Effector memory CD8-positive, alpha-beta T cell (primary cell): Measurements from ENCODE around the gene NMS.
A peak's percentile ranks its signal among the peaks of the same experiment; 100 is the strongest.

ENCODE experiments used
- ATAC-seq: fragments of 150-1000 bp; cut with Tn5 transposase; replicated peaks from 2 replicates; pipeline ENCODE4 v1.10.0; 2021; ENCODE audit warnings: mild to moderate bottlenecking, moderate library complexity
- DNase-seq, 3 experiments: peaks; one replicate each; pipeline ENCODE4 v3.0.0; 2021
- H3K27ac Mint-ChIP-seq, 2 donors: one replicate each; pipeline ENCODE4 v1.8.0; 2022; ENCODE audit warnings: mild to moderate bottlenecking in 2 of 2, mixed read lengths in 2 of 2, moderate library complexity in 2 of 2
- H3K27me3 Mint-ChIP-seq, 2 donors: one replicate each; pipeline ENCODE4 v1.8.0; 2022; ENCODE audit warnings: mixed read lengths in 2 of 2
- H3K36me3 Mint-ChIP-seq: one replicate; pipeline ENCODE4 v1.8.0; 2022; ENCODE audit warnings: mild to moderate bottlenecking, moderate library complexity, mixed read lengths; ENCODE audit not compliant: insufficient read depth
- H3K4me1 Mint-ChIP-seq, 2 donors: one replicate each; pipeline ENCODE4 v1.8.0; 2022; ENCODE audit warnings: low read depth in 2 of 2, mixed read lengths in 2 of 2
- H3K4me3 Mint-ChIP-seq, 2 donors: one replicate each; pipeline ENCODE4 v1.8.0; 2022; ENCODE audit warnings: mild to moderate bottlenecking in 2 of 2, mixed read lengths in 2 of 2, moderate library complexity in 2 of 2
- H3K9me3 Mint-ChIP-seq, 2 donors: one replicate each; pipeline ENCODE4 v1.8.0; 2022; ENCODE audit warnings: mixed read lengths in 2 of 2
- total RNA-seq, 9 experiments: gene quantifications; one replicate each; lab custom pipeline; 2026; lab: John Stamatoyannopoulos, UW

The NMS gene, protein sequence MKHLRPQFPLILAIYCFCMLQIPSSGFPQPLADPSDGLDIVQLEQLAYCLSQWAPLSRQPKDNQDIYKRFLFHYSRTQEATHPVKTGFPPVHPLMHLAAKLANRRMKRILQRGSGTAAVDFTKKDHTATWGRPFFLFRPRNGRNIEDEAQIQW
- total RNA-seq: 0 reads per million in 9 experiments

DNA sequence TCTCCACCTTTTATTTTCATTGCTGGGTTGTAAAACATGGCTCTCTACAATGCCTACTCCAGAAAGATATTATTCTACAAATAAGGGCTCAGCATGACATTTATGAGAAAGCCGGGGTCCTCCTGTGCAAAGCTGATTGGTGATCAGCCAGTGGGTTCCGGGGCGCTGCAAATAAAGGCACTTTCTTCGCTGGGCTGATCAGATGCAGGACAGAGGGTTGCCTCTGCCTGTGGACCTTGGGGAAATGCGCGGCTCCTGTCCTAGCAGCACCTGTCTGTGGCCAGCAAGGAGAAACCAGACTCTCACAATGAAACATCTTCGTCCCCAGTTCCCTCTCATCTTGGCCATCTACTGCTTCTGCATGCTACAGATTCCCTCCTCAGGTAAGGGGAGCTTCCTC is at the start of gene NMS:
TSS of gene NMS (plus strand) at position 301 of the 400 bp plus-strand sequence. CDS start at position 308, 7 bp downstream.
- ATAC-seq: no peak
- Mint-ChIP-seq H3K27me3 (peaks cover 41 to 59% of the 10 kb centered on the region in 2 donors), H3K9me3 (no peaks in the 10 kb centered on the region), H3K4me1 (peaks cover 0 to 2% of the 10 kb centered on the region in 2 donors), H3K4me3 (no peak within 1 kb of the TSS), H3K27ac (peak within 1 kb of the TSS in 1 of 2 donors; percentile 5), H3K36me3 (no peaks in the 10 kb centered on the region)
- no peak for DNase-seq

GRCh38 chr2:100422320-100423055 is 47.8 kb upstream of the NMS start:
- H3K36me3 Mint-ChIP-seq: no peaks in the 10 kb centered on the region
- no peaks in the 10 kb centered on the region for H3K9me3 Mint-ChIP-seq
- no peak for DNase-seq
- no peak for ATAC-seq
- H3K27me3 Mint-ChIP-seq: peaks cover 20 to 28% of the 10 kb centered on the region in 2 donors
- H3K4me3 Mint-ChIP-seq: no peak overlapping the region
- no peak overlapping the region for H3K27ac Mint-ChIP-seq
- H3K4me1 Mint-ChIP-seq: peaks cover under 1 to 2% of the 10 kb centered on the region in 2 donors

DNA sequence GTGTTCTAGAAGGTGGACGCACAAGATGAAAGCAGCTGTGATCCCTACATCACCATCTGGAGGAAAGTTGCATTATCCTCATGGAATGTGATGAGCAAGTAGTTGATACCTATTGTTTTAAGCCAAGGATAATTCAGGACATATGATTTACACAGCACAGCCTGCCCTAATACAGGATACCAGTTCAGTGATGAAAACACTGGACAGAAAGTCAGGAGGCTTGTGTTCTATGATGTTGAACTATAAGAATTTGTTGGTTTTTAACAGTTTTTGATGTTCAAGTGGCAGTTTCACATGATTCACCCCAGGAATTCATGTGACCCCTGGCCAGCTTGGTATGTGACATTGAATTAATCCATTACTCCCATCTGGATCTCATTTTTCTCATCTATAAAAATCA is 46.7 kb upstream of the NMS start:
- H3K4me1 Mint-ChIP-seq: peaks cover 4% of the 10 kb centered on the region in 2 donors
- H3K27me3 Mint-ChIP-seq: peaks cover 29 to 35% of the 10 kb centered on the region in 2 donors
- DNase-seq (no peak), ATAC-seq (no peak)
- no peaks in the 10 kb centered on the region for H3K9me3 Mint-ChIP-seq
- H3K4me3 Mint-ChIP-seq: no peak overlapping the region
- no peak overlapping the region for H3K27ac Mint-ChIP-seq
- no peaks in the 10 kb centered on the region for H3K36me3 Mint-ChIP-seq

DNA sequence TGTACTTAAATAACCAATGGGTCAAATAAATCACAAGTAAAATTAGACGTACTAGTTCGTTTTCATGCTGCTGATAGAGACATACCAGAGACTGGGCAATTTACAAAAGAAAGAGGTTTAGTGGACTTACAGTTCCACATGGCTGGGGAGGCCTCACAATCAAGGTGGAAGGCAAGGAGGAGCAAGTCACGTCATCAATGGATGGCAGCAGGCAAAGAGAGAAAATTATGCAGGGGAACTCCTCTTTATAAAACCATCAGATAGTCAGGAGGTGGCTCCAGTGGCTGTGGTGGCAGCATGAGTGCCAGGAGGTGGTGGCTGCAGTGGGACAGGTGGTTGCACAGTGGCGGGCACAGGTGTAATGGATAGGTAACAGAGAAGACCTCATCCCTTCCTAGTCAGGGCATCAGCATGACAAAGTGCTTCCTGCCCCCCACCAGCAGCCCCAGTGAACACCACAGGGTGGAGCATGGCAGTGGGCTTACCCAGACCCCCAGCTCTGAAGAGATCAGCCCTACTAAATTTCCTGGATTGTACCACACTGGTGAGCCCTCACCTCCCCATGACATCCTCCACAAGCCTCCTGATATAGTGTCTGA is 45.9 kb upstream of the NMS start:
- Mint-ChIP-seq H3K36me3 (no peaks in the 10 kb centered on the region), H3K27me3 (peaks cover 37 to 43% of the 10 kb centered on the region in 2 donors), H3K4me3 (no peak overlapping the region), H3K4me1 (peaks cover 4% of the 10 kb centered on the region in 2 donors), H3K9me3 (no peaks in the 10 kb centered on the region), H3K27ac (no peak overlapping the region)
- no peak for DNase-seq
- ATAC-seq: no peak

- Mint-ChIP-seq H3K27me3 (peaks cover 37 to 47% of the 10 kb centered on the region in 2 donors), H3K9me3 (no peaks in the 10 kb centered on the region), H3K4me1 (peaks cover 4% of the 10 kb centered on the region in 2 donors), H3K36me3 (no peaks in the 10 kb centered on the region), H3K4me3 (no peak overlapping the region), H3K27ac (no peak overlapping the region)
- no peak for DNase-seq
- ATAC-seq: no peak
Measured at GRCh38 chr2:100425107-100425506, 45.2 kb upstream of the NMS start.

- DNase-seq (no peak), ATAC-seq (no peak)
- Mint-ChIP-seq H3K4me3 (no peak overlapping the region), H3K36me3 (no peaks in the 10 kb centered on the region), H3K27ac (peak overlapping the region in 1 of 2 donors; percentile 6), H3K27me3 (peaks cover 44 to 53% of the 10 kb centered on the region in 2 donors), H3K4me1 (peaks cover 4% of the 10 kb centered on the region in 2 donors), H3K9me3 (no peaks in the 10 kb centered on the region)
Measured at GRCh38 chr2:100425573-100426383, 44.5 kb upstream of the NMS start.

DNA sequence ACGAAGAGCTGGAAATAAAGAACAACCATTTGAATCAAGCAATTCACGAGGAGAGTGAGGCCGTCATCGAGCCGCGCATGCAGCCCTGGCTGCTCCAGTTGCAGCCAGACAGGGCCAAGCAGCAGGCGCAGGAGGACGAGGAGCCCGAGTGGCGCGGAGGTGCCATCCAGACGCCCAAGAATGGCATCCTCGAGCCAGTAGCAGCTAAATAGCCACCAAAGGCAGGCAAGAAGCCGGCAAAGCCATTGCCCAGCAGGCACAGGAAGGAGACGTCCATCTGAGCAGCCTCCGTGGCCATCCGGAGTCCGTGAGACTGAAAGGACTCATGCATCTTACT is 43.9 kb upstream of the NMS start:
- Mint-ChIP-seq H3K4me3 (no peak overlapping the region), H3K27ac (peak overlapping the region in 1 of 2 donors; percentile 6), H3K27me3 (peaks cover 45 to 58% of the 10 kb centered on the region in 2 donors), H3K36me3 (no peaks in the 10 kb centered on the region), H3K4me1 (peaks cover 4% of the 10 kb centered on the region in 2 donors), H3K9me3 (no peaks in the 10 kb centered on the region)
- ATAC-seq (no peak), DNase-seq (no peak)

DNA sequence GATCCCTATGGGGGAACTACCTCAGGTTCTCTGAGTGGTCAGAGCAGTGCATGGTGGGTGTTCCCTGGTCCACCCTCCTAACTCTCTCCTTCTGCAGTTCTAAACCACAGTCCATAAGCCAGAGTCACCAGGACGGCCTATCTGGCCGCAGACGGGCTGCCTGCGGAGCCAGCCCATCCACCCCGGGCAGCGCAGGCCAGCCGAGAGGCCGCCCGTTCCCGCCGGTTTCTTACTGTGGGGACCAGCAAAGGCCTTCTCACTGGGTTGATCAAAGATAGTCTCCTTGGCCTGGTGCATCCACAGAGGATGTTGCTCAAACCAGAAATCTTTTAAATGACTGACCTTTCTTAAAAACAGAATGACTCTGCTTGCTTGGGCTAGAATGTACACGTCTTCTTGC is 43.2 kb upstream of the NMS start:
- Mint-ChIP-seq H3K4me3 (no peak overlapping the region), H3K27ac (no peak overlapping the region), H3K9me3 (no peaks in the 10 kb centered on the region), H3K36me3 (no peaks in the 10 kb centered on the region), H3K27me3 (peaks cover 45 to 60% of the 10 kb centered on the region in 2 donors), H3K4me1 (peaks cover 4% of the 10 kb centered on the region in 2 donors)
- ATAC-seq: no peak
- DNase-seq: no peak

DNA sequence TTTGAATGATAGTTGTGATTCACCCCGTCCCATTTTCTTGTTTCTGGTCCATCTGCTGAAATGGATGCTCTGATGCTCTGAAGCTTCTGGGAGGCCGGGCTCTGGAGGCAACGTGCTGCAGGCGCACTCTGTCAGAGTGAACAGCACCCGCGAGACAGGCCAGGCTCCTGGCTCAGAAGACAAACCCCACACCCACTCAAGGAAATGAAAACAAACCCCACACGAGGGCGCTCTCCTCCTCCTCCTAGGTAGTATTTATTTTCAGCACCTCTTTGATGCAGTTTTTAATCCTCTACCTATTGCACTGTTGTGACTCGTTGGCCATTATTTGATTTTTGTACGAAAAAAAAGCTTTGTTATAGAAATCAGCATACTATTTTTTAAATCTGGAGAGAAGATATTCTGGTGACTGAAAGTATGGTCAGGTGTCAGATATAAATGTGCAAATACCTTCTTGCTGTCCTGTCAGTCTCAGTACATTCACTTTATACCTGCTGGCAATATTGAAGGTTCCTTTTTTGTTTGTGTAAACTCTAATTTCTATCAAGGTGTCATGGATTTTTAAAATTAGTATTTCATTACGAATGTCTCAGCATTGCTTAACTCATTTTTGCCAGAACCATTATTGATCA is 42.5 kb upstream of the NMS start:
- Mint-ChIP-seq H3K27me3 (peaks cover 45 to 67% of the 10 kb centered on the region in 2 donors), H3K4me3 (no peak overlapping the region), H3K36me3 (no peaks in the 10 kb centered on the region), H3K27ac (no peak overlapping the region), H3K9me3 (no peaks in the 10 kb centered on the region), H3K4me1 (peaks cover 4% of the 10 kb centered on the region in 2 donors)
- ATAC-seq: peak; percentile 72
- peak; percentile 50 to 60 (median 50) for DNase-seq

DNA sequence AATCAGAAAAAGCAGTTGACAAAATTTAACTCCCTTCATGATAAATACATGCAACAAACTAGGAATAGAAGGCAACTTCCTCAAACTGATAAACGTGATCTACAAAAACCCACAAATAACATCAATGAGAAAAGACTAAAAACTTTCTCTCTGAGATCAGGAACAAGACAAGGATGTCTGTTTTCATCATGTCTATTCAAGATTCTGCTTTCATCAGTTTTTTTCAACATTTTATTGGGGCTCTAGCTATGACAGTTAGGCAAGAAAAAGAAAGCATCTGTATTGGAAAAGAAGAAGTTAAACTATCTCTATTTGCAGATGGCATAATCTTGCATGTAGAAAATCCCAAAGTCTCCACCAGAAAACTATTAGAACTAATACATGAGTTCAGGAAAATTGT is 40.6 kb upstream of the NMS start:
- H3K27me3 Mint-ChIP-seq: peaks cover 48 to 67% of the 10 kb centered on the region in 2 donors
- H3K9me3 Mint-ChIP-seq: no peaks in the 10 kb centered on the region
- H3K4me1 Mint-ChIP-seq: peaks cover 4% of the 10 kb centered on the region in 2 donors
- H3K27ac Mint-ChIP-seq: no peak overlapping the region
- H3K4me3 Mint-ChIP-seq: no peak overlapping the region
- ATAC-seq (no peak), DNase-seq (no peak)
- no peaks in the 10 kb centered on the region for H3K36me3 Mint-ChIP-seq

- DNase-seq: no peak
- ATAC-seq: no peak
- H3K4me3 Mint-ChIP-seq: no peak overlapping the region
- peaks cover 41 to 48% of the 10 kb centered on the region in 2 donors for H3K27me3 Mint-ChIP-seq
- no peaks in the 10 kb centered on the region for H3K36me3 Mint-ChIP-seq
- no peaks in the 10 kb centered on the region for H3K9me3 Mint-ChIP-seq
- no peaks in the 10 kb centered on the region for H3K4me1 Mint-ChIP-seq
- no peak overlapping the region for H3K27ac Mint-ChIP-seq
Measured at GRCh38 chr2:100437751-100438150, 32.5 kb upstream of the NMS start.

DNA sequence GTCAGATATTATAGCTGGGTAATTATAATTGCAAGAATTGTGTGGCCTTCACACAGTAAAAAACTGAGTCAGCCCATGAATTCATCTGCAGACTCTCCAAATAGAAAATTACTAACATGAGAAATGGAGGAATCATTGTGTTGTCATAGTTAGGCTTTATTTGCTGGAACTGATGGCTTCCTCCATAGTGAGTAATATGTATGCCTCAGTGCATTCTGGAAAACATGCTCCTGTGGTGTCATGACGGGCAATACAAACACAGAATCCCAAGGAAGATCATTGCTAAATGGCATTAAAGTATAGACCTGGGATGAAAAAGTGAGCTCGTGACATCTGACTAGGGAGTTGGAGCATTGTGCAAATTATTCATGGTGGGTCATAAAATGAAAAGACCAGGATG is 23.6 kb upstream of the NMS start:
- H3K4me1 Mint-ChIP-seq: no peaks in the 10 kb centered on the region
- no peaks in the 10 kb centered on the region for H3K9me3 Mint-ChIP-seq
- no peak overlapping the region for H3K27ac Mint-ChIP-seq
- ATAC-seq: no peak
- DNase-seq: no peak
- no peaks in the 10 kb centered on the region for H3K27me3 Mint-ChIP-seq
- no peaks in the 10 kb centered on the region for H3K36me3 Mint-ChIP-seq
- H3K4me3 Mint-ChIP-seq: no peak overlapping the region

- H3K27me3 Mint-ChIP-seq: peaks cover 7 to 13% of the 10 kb centered on the region in 2 donors
- H3K4me3 Mint-ChIP-seq: no peak overlapping the region
- H3K9me3 Mint-ChIP-seq: no peaks in the 10 kb centered on the region
- no peak overlapping the region for H3K27ac Mint-ChIP-seq
- no peak for DNase-seq
- no peak for ATAC-seq
- no peaks in the 10 kb centered on the region for H3K4me1 Mint-ChIP-seq
- H3K36me3 Mint-ChIP-seq: no peaks in the 10 kb centered on the region
Measured at GRCh38 chr2:100451092-100451491, 19.2 kb upstream of the NMS start.
